ENCODE results near the gene ZDHHC18. TPM values are rescaled to one million over a fixed set of nuclear protein-coding genes. Genes with fewer than 3 reads are reported as not detected.

The ZDHHC18 gene
- total RNA-seq, 6 experiments from 2014 or later: 9.6 to 16.9 (median 14.1) TPM

DNA sequence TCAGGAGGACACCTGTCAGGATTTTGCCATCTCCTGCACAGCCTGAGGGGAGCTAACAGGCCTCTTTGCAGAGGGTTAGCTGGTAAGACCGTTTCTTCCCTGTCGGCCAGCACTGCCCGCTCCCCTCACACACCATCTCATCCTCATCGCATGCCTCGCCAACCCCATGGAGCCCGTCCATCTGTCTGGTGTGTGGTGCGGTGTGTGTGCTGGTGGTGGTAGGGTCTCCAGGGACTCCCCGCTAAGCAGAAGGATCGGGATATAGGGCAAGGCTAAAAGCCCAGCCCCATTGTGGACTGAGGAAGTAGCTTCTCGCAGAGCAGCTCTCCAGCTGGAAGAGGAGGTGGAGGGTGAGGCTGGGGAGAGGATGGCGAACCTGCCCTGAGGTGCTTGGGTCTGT, 29.7 kb downstream of the ZDHHC18 start:
- Histone ChIP-seq H3K36me3 (peaks cover 0 to 22% (median 11%) of the 10 kb centered on the region in 4 donors), H3K4me3 (no peak overlapping the region), H3K4me1 (no peaks in the 10 kb centered on the region), H3K27me3 (no peaks in the 10 kb centered on the region), H3K9me3 (no peaks in the 10 kb centered on the region), H3K27ac (no peak overlapping the region)
- intact Hi-C loops (cut with DNase I): no loop called here
- no peak for DNase-seq
- no peak for ATAC-seq
- 96% methylated on average over 8 of the region's 11 CpGs for WGBS (ENCODE audit: insufficient coverage, low coverage, low lambda C conversion rate, missing lambda C conversion rate)
- TF ChIP-seq POLR2A (IDR thresholded peaks at IDR 0.05): no peak
- TF ChIP-seq, protein P1, sequence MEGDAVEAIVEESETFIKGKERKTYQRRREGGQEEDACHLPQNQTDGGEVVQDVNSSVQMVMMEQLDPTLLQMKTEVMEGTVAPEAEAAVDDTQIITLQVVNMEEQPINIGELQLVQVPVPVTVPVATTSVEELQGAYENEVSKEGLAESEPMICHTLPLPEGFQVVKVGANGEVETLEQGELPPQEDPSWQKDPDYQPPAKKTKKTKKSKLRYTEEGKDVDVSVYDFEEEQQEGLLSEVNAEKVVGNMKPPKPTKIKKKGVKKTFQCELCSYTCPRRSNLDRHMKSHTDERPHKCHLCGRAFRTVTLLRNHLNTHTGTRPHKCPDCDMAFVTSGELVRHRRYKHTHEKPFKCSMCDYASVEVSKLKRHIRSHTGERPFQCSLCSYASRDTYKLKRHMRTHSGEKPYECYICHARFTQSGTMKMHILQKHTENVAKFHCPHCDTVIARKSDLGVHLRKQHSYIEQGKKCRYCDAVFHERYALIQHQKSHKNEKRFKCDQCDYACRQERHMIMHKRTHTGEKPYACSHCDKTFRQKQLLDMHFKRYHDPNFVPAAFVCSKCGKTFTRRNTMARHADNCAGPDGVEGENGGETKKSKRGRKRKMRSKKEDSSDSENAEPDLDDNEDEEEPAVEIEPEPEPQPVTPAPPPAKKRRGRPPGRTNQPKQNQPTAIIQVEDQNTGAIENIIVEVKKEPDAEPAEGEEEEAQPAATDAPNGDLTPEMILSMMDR (IDR thresholded peaks at IDR 0.05): no peak

DNA sequence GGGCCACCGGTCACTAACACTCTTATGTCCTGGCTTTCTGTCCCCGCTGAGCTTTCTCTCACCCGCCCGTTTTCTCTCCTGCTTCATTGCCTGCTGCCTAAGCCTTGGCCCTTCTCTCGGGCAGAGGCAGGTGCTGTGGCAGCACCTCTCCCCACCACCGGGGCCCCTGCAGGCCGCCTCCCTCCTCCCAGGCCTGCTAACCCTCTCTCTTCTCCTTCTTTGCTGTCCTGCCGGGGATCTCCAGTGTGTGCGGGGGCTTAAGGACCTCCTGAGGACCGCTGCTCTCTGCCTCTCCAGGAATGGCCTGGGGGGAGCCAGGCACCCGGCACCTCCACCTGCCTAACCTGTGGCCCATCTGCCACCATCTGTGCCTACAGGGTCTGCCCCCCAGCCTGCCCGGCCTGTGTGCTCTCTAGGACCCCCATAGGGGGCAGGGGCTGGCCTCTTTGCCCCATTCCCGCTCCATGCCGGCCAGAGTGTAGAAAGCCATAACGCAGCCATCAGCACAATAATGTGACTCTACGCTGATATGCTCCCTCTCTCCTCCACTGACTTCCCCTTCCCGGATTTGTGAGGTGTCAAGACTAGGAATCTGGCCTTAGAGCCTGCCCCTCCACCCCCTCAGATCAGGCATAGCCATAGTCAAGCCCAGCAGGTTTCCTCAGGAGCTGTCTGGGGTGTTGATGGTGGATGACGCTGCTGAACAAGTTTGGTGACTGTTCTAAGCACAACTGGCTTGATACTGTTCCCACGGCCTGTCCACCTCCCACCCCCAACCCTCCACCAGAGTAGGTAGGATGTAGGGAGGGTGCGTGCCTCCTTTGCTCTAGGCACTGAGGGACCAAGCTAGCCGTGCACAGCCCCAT, 30.3 kb downstream of the ZDHHC18 start:
- 90% methylated on average over 9 of the region's 21 CpGs for WGBS (ENCODE audit: insufficient coverage, low coverage, low lambda C conversion rate, missing lambda C conversion rate)
- no peaks in the 10 kb centered on the region for H3K9me3 ChIP-seq

DNA sequence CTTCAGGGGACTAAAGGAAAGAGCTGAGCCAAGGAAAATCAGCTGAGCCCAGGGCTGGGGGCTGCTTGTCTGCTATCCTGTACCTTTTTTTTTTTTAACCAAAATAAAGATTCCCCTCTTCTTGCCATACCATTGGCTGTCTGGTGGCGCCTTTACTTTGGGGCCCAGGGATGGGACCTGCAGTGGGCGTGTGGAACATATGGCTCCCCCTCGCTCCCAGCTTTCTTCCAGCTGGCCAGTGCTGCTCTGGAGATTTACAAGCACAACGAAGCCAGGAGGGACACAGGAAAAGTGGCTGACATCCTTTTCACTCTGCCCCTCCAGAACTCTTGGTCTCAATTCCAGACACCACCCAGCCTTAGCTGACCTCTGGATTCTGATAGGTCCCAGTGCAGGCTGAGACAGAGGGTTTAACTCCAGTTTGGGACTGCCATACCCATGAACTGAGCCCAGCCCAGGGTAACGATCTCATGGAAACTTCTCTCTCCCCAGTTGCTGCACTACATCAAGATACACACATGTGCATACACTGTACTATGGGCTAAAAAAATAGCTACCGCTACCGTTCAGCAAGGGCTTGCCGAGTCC, 31.1 kb downstream of the ZDHHC18 start:
- Histone ChIP-seq H3K27me3 (no peaks in the 10 kb centered on the region), H3K4me1 (no peaks in the 10 kb centered on the region), H3K27ac (no peak overlapping the region), H3K4me3 (no peak overlapping the region), H3K36me3 (peaks cover 0 to 8% (median under 1%) of the 10 kb centered on the region in 4 donors), H3K9me3 (no peaks in the 10 kb centered on the region)
- intact Hi-C loops (cut with DNase I): no loop called here
- TF ChIP-seq POLR2A (IDR thresholded peaks at IDR 0.05): no peak
- TF ChIP-seq, protein P1 (IDR thresholded peaks at IDR 0.05): no peak
- ATAC-seq (no peak), DNase-seq (no peak)
- 93% methylated on average over 4 of the region's 8 CpGs for WGBS (ENCODE audit: insufficient coverage, low coverage, low lambda C conversion rate, missing lambda C conversion rate)

More for the DNA sequence above, 30.3 kb downstream of the ZDHHC18 start:
- DNase-seq: no peak
- H3K4me3 ChIP-seq: no peak overlapping the region
- no peak for TF ChIP-seq POLR2A (IDR thresholded peaks at IDR 0.05)
- TF ChIP-seq, protein P1 (IDR thresholded peaks at IDR 0.05): no peak
- no peaks in the 10 kb centered on the region for H3K4me1 ChIP-seq
- no peak for ATAC-seq
- H3K27me3 ChIP-seq: no peaks in the 10 kb centered on the region
- H3K36me3 ChIP-seq: peaks cover 0 to 15% (median 6%) of the 10 kb centered on the region in 4 donors
- H3K27ac ChIP-seq: no peak overlapping the region
- intact Hi-C loops (cut with DNase I): no loop called here

DNA sequence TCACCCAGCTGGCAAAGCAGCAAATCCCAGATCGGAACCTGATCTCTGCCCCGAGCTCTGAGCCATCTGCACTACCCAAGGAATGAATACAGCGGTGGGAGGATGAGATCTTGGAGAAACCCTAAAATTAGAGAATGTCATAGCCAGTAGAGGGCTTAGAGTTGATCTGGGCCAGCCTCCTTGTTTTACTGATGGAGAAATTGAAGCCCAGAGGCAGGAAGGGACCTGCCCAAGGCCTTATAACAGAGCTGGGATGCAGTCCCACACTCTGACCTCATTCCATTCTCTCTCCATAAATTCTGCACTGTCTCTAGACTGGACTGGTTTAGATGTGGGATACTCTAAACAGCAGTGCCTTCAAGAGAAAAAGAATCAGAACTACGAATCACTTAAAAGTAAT, 31.7 kb downstream of the ZDHHC18 start:
- intact Hi-C loops (cut with DNase I): no loop called here
- DNase-seq: no peak
- no peak overlapping the region for H3K27ac ChIP-seq
- peaks cover 0 to 3% (median 0%) of the 10 kb centered on the region in 4 donors for H3K36me3 ChIP-seq
- no peak for ATAC-seq
- no peaks in the 10 kb centered on the region for H3K27me3 ChIP-seq
- no peaks in the 10 kb centered on the region for H3K9me3 ChIP-seq
- WGBS (ENCODE audit: insufficient coverage, low coverage, low lambda C conversion rate, missing lambda C conversion rate): 85% methylated on average over 3 of the region's 4 CpGs
- no peaks in the 10 kb centered on the region for H3K4me1 ChIP-seq
- no peak overlapping the region for H3K4me3 ChIP-seq
- TF ChIP-seq POLR2A (IDR thresholded peaks at IDR 0.05): no peak
- TF ChIP-seq, protein P1 (IDR thresholded peaks at IDR 0.05): no peak
